ENCODE results near the gene RNU1-1. TPM values are rescaled to one million over a fixed set of nuclear protein-coding genes. Genes with fewer than 3 reads are reported as not detected.

RNU1-1 gene
- total RNA-seq, 1 donor from 2014 or later, result under 0.01 TPM

Other genes starting within 250 kb of the RNU1-1 start
- 7.3 and 19.5 TPM in 2 replicates for gene FBXO42, start 161.8 kb downstream of the RNU1-1 start, total RNA-seq
- gene SZRD1, start 147.0 kb downstream of the RNU1-1 start, total RNA-seq, result 22.7 and 42.3 TPM in 2 replicates
- not detected in 2 replicates for gene SPATA21, start 76.9 kb downstream of the RNU1-1 start, total RNA-seq
- 121 and 238 TPM in 2 replicates for gene NECAP2, start 73.6 kb downstream of the RNU1-1 start, total RNA-seq
- 8.3 and 41.8 TPM in 2 replicates for gene NBPF1, start 99.3 kb upstream of the RNU1-1 start, total RNA-seq
- gene RNU1-3, start 152.7 kb upstream of the RNU1-1 start, total RNA-seq, result under 0.01 TPM in 2 replicates
- under 0.01 TPM in 2 replicates for gene RNU1-4, start 226.2 kb upstream of the RNU1-1 start, total RNA-seq